Measurements from ENCODE around the gene VAV2.

VAV2 gene

DNA sequence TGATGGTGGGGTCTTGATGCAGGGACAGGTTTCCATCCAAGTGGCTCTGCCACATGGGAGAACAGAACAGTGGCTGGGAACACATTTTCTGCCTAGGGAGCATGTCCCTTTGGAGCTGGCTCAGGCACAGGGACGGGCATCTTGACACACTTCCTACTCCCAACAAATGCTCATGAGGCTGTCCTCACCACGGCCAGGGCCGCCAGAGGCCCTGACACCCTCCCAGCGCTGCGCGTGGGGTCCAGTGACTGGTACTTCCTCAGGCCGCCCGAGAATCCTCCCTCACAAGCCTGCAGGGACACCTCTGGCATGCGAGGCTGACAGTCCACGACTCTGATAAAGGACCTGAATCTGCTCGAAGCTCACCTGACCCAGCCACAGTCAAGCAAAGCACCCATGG is 193.0 kb downstream of the VAV2 start:
- TF ChIP-seq, protein P1, sequence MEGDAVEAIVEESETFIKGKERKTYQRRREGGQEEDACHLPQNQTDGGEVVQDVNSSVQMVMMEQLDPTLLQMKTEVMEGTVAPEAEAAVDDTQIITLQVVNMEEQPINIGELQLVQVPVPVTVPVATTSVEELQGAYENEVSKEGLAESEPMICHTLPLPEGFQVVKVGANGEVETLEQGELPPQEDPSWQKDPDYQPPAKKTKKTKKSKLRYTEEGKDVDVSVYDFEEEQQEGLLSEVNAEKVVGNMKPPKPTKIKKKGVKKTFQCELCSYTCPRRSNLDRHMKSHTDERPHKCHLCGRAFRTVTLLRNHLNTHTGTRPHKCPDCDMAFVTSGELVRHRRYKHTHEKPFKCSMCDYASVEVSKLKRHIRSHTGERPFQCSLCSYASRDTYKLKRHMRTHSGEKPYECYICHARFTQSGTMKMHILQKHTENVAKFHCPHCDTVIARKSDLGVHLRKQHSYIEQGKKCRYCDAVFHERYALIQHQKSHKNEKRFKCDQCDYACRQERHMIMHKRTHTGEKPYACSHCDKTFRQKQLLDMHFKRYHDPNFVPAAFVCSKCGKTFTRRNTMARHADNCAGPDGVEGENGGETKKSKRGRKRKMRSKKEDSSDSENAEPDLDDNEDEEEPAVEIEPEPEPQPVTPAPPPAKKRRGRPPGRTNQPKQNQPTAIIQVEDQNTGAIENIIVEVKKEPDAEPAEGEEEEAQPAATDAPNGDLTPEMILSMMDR (conservative IDR thresholded peaks at IDR 0.05; ENCODE audit: low read depth): no peak
- CTCF ChIA-PET: interaction anchor here (0.7 to 1.4 kb wide), 2 partner anchors 195 to 233 kb away, joined by 3 to 10 read pairs; no protein-coding TSS in a partner anchor
- DNase-seq (ENCODE audit: low spot score): no peak
- peak overlapping the region; percentile 63 for H3K27ac ChIP-seq
- POLR2A ChIA-PET (ENCODE audit: low non-redundant PET): no interaction called here

DNA sequence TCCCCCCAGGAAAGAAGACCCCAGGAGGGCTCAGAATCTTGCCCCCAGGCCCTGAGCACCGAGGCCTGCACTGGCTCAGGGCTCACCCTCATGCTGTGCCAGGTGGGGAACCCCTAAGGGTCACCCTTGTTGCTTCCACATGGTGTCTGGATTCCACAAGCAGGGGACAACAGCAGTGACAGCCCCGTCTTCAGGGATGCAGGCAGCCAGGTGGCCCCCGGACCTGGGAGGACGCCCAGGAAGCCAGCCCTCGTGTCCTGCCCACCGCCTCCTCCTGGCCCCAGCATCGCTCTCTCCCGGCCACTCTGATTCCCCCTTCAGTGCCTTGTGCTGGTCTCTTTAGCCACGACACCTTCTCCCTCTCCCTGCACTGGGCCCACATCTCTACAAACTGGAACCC is 194.0 kb downstream of the VAV2 start:
- DNase-seq (ENCODE audit: low spot score): no peak
- CTCF ChIA-PET: interaction anchor here (0.6 to 1.6 kb wide), 2 partner anchors 16 to 53 kb away, joined by 4 to 6 read pairs; no protein-coding TSS in a partner anchor
- H3K27ac ChIP-seq: peak overlapping the region; percentile 63
- TF ChIP-seq, protein P1 (conservative IDR thresholded peaks at IDR 0.05; ENCODE audit: low read depth): no peak
- POLR2A ChIA-PET (ENCODE audit: low non-redundant PET): no interaction called here

DNA sequence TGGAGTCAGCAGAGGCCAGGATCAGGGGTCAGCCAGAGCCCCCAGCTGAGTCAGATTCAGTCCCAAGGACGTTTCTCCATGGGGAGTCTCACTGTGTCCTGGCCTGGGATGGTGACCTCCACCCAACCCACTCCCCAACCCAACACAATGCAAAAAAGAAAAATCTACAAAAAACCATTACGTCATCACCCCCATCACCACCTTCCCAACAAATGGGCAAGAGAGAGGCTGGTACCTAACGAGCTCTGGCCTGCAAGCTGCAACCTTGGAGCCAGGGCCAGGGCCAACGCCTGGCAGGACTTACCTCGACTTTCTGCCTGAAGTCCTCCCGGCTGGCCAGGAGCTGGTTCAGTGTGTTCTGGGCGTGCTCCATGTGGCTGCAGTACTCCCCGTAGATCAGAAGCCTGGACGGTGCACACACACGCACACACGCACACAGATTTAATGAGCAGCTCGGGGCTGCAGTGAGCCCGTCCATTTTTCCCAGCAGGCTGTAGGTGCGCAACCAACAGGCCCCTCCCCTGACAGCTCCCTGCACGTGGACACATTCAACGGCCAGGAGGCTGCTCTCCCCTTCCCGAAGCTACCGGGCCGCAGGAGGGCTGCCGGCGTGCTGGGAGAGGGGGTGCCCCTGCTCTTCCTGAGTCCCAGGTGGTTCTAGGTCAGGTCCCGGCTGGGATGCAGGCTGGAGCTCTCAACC is 194.6 kb downstream of the VAV2 start:
- POLR2A ChIA-PET (ENCODE audit: low non-redundant PET): no interaction called here
- DNase-seq (ENCODE audit: low spot score): no peak
- TF ChIP-seq, protein P1 (conservative IDR thresholded peaks at IDR 0.05; ENCODE audit: low read depth): no peak
- peak overlapping the region; percentile 63 for H3K27ac ChIP-seq
- CTCF ChIA-PET: interaction anchor here (0.6 to 1.6 kb wide), 3 partner anchors 15 to 131 kb away, joined by 3 to 6 read pairs (median 4); no protein-coding TSS in a partner anchor

DNA sequence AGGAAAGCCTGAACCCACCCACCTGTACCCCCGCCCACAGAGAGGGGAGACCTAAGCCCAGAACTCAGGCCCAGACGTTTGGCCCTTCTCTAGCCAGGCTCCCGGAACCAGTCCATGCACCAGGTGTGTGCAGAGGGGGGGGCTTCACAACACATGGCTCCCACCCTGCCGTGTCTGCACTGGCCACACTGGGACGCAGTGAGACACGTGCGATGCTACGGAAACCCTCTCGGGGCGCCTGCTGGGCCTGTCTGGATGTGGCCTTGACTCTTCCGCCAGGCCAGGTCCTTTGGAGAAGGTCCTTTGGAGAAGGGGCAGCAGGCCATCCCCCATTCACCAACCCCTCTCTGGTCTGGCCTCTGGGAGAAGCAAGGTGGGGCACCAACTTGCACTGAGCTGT is 195.6 kb downstream of the VAV2 start:
- ChIA-PET POLR2A (ENCODE audit: low non-redundant PET) (no interaction called here), CTCF (interaction anchor here (0.8 to 1.8 kb wide), 3 partner anchors 14 to 198 kb away, joined by 4 to 6 read pairs (median 5); no protein-coding TSS in a partner anchor)
- DNase-seq (ENCODE audit: low spot score): no peak
- peak overlapping the region; percentile 63 for H3K27ac ChIP-seq
- TF ChIP-seq, protein P1 (conservative IDR thresholded peaks at IDR 0.05; ENCODE audit: low read depth): no peak

DNA sequence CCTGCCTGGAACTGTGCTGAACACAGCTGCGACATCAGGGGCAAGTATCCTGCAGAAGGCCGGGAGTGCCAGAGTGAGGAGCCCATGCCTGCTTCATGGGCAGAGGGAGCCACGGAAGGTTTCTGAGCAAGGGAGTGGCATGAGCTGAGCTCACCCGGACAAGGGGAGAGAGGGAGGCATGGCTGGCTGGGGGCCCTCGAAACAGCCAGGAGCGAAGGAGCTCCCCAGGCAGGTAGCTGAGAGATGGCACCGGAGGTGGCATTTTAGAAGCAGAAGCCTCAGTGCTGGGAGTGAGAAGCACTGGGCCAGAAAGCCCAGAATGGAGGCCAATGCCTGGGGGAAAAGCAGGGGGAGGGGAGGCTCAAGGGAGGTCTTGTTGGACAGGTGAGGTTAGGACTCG is 197.1 kb downstream of the VAV2 start:
- H3K27ac ChIP-seq: peak overlapping the region; percentile 63
- TF ChIP-seq, protein P1 (conservative IDR thresholded peaks at IDR 0.05; ENCODE audit: low read depth): no peak
- POLR2A ChIA-PET (ENCODE audit: low non-redundant PET): no interaction called here
- CTCF ChIA-PET: interaction anchor here (1.2 to 1.8 kb wide), 2 partner anchors 13 to 199 kb away, joined by 6 to 10 read pairs; no protein-coding TSS in a partner anchor
- DNase-seq (ENCODE audit: low spot score): no peak

DNA sequence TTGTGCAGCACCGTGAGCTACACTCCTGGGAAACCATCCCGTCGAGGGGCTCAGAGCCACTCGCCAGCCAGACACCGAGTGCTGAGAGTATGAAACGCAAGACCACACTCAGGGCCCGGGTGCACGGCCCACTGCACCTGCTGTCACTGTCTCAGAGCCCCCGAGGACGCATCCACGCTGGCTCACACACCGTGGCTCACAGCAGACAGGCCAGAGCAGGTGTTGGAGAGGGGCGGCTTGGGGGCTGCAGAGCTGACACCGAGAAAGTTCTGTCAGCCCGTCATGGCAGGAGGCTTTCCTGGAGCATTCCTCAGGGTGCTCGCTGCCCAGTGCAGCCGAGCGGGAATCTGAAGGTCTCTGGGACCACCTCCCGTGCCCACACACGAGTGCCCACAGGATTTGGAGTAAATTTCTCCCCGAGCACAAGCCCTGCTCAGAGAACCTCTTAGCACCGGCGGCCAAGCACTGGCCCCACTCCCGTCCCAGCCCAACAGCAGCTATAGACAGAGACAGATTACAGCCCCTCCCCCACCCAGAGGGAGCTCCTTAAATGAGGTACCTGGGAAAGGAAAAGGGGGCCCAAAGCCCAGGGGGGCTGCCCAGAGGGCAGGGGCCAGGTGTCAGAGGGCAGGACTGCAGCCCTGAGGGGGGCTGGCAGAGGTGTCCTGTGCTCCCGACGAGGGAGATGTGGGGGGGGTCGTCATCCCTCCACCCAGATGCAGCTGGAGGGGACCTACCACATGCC is 197.9 kb downstream of the VAV2 start:
- peak overlapping the region; percentile 63 for H3K27ac ChIP-seq
- no peak for DNase-seq (ENCODE audit: low spot score)
- TF ChIP-seq, protein P1 (conservative IDR thresholded peaks at IDR 0.05; ENCODE audit: low read depth): no peak
- POLR2A ChIA-PET (ENCODE audit: low non-redundant PET): interaction anchor here (0.7 kb wide), 1 partner anchor 165 kb away, joined by 3 read pairs; no protein-coding TSS in a partner anchor
- CTCF ChIA-PET: interaction anchor here (0.6 to 2.8 kb wide), 11 partner anchors 10 to 200 kb away, joined by 3 to 36 read pairs (median 3); no protein-coding TSS in a partner anchor

Data from RWPE1 (cell line).